Neural crest cell (in vitro differentiated cells): ENCODE data around the gene GLP1R. TPM values are rescaled to one million over a fixed set of nuclear protein-coding genes. Genes with fewer than 3 reads are reported as not detected.

Experiments used
- DNase-seq: peaks from one replicate; pipeline ENCODE4 v3.0.0; 2021; ENCODE audit warnings: low read depth, mixed read lengths, low spot score
- H3K27ac Mint-ChIP-seq: one replicate; pipeline ENCODE4 v1.8.0; 2021; ENCODE audit warnings: mild to moderate bottlenecking, mixed read lengths; ENCODE audit not compliant: unreplicated experiment
- H3K27me3 Mint-ChIP-seq: 2 replicates; pipeline ENCODE4 v1.8.0; 2021; ENCODE audit warnings: low read depth, mild to moderate bottlenecking, mixed read lengths
- H3K36me3 Mint-ChIP-seq: 2 replicates; pipeline ENCODE4 v1.8.0; 2021; ENCODE audit warnings: low read depth, mild to moderate bottlenecking, mixed read lengths
- H3K4me1 Mint-ChIP-seq: 2 replicates; pipeline ENCODE4 v1.8.0; 2021; ENCODE audit warnings: mixed read lengths
- H3K4me3 Mint-ChIP-seq: one replicate; pipeline ENCODE4 v1.8.0; 2021; ENCODE audit warnings: mild to moderate bottlenecking, mixed read lengths
- H3K9me3 Mint-ChIP-seq: 2 replicates; pipeline ENCODE4 v1.8.0; 2021; ENCODE audit warnings: mixed read lengths
- total RNA-seq: library from RNA; stranded (reverse); gene quantifications from 2 replicates; pipeline ENCODE4 v1.2.1, GENCODE V29; 2021
- TF ChIP-seq, protein P1 (sequence below): fragments of 200-600 bp; sonication (generic); conservative IDR thresholded peaks from 2 replicates; pipeline ENCODE4 v1.5.0; 2021; ENCODE audit warnings: antibody characterized with exemption, mild to moderate bottlenecking

Gene GLP1R
- total RNA-seq, 1 donor from 2014 or later: 0.65 TPM

DNA sequence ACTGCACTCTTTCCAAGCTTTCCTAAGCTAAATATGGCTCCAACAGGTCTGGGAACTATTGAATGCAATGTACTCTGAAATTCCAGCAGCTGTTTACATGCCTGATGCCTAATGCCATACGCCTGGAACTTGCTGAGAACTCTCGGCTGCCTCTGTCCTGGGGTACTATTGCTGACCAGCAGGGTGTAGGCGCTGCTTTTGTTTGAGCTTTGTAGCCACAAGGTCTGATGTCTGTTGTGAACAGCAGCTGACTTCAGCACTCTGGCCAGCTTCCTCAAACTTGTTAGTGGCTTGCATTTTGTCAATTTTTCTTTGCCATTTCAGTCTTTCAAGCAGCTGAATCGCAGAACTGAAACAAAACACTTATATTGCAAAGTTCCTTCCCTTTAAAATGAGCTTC lies 39.8 kb downstream of the GLP1R start:
- H3K27ac Mint-ChIP-seq: no peak overlapping the region
- no peaks in the 10 kb centered on the region for H3K36me3 Mint-ChIP-seq
- peak; percentile 33 for DNase-seq
- TF ChIP-seq, protein P1, sequence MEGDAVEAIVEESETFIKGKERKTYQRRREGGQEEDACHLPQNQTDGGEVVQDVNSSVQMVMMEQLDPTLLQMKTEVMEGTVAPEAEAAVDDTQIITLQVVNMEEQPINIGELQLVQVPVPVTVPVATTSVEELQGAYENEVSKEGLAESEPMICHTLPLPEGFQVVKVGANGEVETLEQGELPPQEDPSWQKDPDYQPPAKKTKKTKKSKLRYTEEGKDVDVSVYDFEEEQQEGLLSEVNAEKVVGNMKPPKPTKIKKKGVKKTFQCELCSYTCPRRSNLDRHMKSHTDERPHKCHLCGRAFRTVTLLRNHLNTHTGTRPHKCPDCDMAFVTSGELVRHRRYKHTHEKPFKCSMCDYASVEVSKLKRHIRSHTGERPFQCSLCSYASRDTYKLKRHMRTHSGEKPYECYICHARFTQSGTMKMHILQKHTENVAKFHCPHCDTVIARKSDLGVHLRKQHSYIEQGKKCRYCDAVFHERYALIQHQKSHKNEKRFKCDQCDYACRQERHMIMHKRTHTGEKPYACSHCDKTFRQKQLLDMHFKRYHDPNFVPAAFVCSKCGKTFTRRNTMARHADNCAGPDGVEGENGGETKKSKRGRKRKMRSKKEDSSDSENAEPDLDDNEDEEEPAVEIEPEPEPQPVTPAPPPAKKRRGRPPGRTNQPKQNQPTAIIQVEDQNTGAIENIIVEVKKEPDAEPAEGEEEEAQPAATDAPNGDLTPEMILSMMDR: peak; percentile 60
- no peaks in the 10 kb centered on the region for H3K9me3 Mint-ChIP-seq
- H3K4me3 Mint-ChIP-seq: no peak overlapping the region
- H3K4me1 Mint-ChIP-seq: peaks cover 11% of the 10 kb centered on the region
- H3K27me3 Mint-ChIP-seq: peaks cover 57% of the 10 kb centered on the region

DNA sequence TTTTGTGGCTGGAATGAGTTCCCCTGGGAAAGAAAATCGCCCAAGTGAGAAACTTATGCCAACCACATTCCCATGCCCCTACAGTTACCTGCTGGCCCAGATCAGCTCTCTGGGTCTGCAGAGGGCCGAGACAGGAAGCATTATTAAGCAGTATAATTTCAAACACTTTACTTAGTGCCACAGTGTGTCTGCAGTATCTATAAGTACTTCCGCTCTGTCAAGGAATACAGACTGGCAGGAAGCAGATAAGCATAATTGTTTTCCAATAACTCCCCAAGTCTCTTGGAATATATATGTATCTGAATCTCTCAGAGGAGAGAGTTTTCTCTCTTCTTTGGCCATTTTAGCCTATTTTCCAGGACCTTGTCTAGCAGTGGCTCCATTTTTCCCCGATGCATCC lies 41.5 kb downstream of the GLP1R start:
- H3K27ac Mint-ChIP-seq: no peak overlapping the region
- H3K9me3 Mint-ChIP-seq: no peaks in the 10 kb centered on the region
- peaks cover 57% of the 10 kb centered on the region for H3K27me3 Mint-ChIP-seq
- no peak overlapping the region for H3K4me3 Mint-ChIP-seq
- H3K4me1 Mint-ChIP-seq: peaks cover 11% of the 10 kb centered on the region
- no peaks in the 10 kb centered on the region for H3K36me3 Mint-ChIP-seq
- TF ChIP-seq, protein P1: no peak
- DNase-seq: no peak

DNA sequence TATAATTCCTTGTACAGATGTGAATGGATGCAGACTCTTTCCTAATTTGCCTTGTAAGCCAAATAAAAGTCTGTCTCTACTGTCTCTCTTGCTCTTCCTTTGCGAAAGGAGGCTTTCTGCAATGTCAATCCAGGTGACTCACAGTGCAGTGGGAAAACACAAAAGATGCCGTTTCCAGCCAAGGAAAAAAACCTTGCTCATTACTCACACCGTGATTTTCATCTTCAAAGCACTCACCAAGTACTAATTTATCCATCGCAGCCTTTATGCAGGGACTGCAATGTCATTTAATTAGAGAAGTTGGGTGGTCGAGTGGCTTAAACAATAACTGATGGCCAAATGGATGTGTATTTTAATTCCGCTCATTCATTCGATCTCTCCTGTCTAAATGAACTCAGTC lies 42.6 kb downstream of the GLP1R start:
- Mint-ChIP-seq H3K27ac (no peak overlapping the region), H3K36me3 (no peaks in the 10 kb centered on the region), H3K27me3 (peaks cover 54% of the 10 kb centered on the region), H3K4me3 (no peak overlapping the region), H3K9me3 (no peaks in the 10 kb centered on the region), H3K4me1 (peaks cover 11% of the 10 kb centered on the region)
- TF ChIP-seq, protein P1: no peak
- no peak for DNase-seq

DNA sequence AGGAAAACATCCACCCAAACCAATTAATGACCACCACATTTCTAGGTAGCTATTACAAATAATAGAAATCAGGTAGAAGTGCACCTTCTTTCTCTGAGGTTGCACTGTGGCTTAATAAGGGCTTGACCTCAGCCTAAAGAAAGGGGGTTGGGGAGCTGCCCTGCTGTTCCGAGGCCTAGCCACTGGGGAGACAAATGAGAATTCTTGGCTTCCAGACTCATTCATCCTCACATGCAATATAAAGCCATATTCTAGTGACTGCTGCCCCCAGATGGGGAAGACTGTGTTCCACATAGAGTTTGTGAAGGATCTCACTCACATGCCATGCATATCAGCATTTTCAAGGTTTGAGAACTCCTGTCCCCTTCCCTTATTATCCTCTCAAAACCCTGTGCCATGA lies 43.5 kb downstream of the GLP1R start:
- no peaks in the 10 kb centered on the region for H3K9me3 Mint-ChIP-seq
- H3K27me3 Mint-ChIP-seq: peaks cover 45% of the 10 kb centered on the region
- no peak for DNase-seq
- H3K4me1 Mint-ChIP-seq: peaks cover 11% of the 10 kb centered on the region
- H3K27ac Mint-ChIP-seq: no peak overlapping the region
- H3K4me3 Mint-ChIP-seq: no peak overlapping the region
- no peaks in the 10 kb centered on the region for H3K36me3 Mint-ChIP-seq
- TF ChIP-seq, protein P1: no peak

DNA sequence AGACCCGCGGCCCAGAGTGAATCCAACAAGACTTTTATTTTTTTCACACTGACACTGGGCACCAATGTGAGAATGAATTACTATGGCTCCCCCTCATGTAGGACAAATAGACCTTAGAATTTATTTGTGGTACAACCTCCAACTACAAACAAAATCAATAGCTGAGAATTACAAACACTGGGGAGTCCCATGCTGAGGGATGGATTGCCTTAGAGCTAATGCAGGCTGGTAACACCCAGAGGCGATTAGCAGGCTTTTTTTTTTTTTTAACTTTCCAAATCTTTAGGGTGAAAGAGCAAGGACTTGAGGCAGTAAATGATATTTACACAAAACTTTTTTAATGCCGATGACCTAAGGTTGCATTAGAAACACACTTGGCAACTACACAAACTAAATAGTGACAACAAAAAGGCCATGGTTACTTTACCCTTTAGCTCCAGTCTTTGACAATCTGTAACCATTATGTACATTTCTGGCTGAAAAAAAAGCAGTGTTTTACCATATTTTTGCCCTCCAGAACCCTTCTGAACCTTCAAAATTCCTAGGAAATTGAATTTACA lies 44.6 kb downstream of the GLP1R start:
- H3K9me3 Mint-ChIP-seq: no peaks in the 10 kb centered on the region
- TF ChIP-seq, protein P1: no peak
- no peak overlapping the region for H3K4me3 Mint-ChIP-seq
- no peak overlapping the region for H3K27ac Mint-ChIP-seq
- no peak for DNase-seq
- no peaks in the 10 kb centered on the region for H3K36me3 Mint-ChIP-seq
- peaks cover 5% of the 10 kb centered on the region for H3K4me1 Mint-ChIP-seq
- peaks cover 34% of the 10 kb centered on the region for H3K27me3 Mint-ChIP-seq

DNA sequence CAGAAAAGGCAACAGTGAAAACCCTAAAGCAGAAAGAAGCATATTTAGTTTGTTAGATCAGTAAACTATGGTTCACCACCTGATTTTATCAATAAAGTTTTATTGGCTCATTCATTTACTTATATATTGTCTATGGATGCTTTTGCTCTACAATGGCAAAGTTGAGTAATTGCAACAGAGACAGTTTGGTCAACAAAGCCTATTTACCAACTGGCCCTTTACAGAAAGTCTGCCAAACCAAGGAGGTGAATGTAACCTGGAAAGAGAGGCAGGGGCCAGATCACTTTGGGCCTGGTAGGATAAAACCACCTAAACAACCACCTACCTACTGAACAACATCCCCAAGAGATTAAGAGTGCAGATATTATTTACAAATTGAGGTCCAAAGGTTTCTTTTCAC lies 47.0 kb downstream of the GLP1R start:
- Mint-ChIP-seq H3K36me3 (no peaks in the 10 kb centered on the region), H3K4me1 (no peaks in the 10 kb centered on the region), H3K27ac (no peak overlapping the region), H3K9me3 (no peaks in the 10 kb centered on the region), H3K27me3 (peaks cover 18% of the 10 kb centered on the region), H3K4me3 (no peak overlapping the region)
- TF ChIP-seq, protein P1: no peak
- DNase-seq: no peak
